ENCODE measurements around the gene KCNIP3. TPM values are rescaled to one million over a fixed set of nuclear protein-coding genes. Genes with fewer than 3 reads are reported as not detected.

The KCNIP3 gene
- total and polyA plus RNA-seq, 9 of the 15 experiments (the other 6 are each of a cell fraction or from before 2014, with no cell fraction given) = 0.04 TPM; not detected in 8

DNA sequence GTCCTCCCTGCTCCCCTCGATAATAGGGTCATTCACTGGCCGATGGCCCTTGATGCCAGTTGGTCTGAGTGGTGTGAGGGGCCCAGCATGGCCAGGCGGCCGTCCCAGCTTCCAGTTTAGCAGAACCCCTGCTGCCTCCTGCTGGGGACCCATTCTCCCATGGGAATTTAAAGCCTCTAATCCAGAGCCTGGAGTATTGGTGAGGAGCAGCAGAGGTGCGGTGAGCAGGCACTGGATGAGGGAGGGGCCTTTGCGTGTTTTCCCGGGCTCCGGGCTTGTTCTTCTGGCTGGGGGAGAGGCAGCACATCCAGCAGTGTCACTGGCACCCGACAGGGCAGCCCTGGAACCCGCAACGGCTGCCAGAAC is 17.4 kb downstream of the KCNIP3 start (continued):
- no peak for TF ChIP-seq KLF6 (CRISPR knock-in tag; IDR thresholded peaks at IDR 0.05; ENCODE audit: borderline replicate concordance)
- TF ChIP-seq TAF7 (tag; IDR thresholded peaks at IDR 0.05) = no peak
- no peak for TF ChIP-seq HDGF (IDR thresholded peaks at IDR 0.05)
- no peak for TF ChIP-seq CBX5 (IDR thresholded peaks at IDR 0.05; ENCODE audit: borderline replicate concordance, low read depth)
- TF ChIP-seq, protein P1, sequence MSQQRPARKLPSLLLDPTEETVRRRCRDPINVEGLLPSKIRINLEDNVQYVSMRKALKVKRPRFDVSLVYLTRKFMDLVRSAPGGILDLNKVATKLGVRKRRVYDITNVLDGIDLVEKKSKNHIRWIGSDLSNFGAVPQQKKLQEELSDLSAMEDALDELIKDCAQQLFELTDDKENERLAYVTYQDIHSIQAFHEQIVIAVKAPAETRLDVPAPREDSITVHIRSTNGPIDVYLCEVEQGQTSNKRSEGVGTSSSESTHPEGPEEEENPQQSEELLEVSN (IDR thresholded peaks at IDR 0.05; ENCODE audit: borderline replicate concordance in 1 of 2, extremely low read depth in 1 of 2, insufficient read depth in 1 of 2, insufficient read length in 1 of 2, low read depth in 1 of 2, low read length in 1 of 2, poor library complexity in 1 of 2, severe bottlenecking in 1 of 2) = no peak
- no peak for TF ChIP-seq ZC3H8 (IDR thresholded peaks at IDR 0.05)
- TF ChIP-seq, protein P2, sequence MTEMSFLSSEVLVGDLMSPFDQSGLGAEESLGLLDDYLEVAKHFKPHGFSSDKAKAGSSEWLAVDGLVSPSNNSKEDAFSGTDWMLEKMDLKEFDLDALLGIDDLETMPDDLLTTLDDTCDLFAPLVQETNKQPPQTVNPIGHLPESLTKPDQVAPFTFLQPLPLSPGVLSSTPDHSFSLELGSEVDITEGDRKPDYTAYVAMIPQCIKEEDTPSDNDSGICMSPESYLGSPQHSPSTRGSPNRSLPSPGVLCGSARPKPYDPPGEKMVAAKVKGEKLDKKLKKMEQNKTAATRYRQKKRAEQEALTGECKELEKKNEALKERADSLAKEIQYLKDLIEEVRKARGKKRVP (CRISPR knock-in tag; IDR thresholded peaks at IDR 0.05) = no peak

DNA sequence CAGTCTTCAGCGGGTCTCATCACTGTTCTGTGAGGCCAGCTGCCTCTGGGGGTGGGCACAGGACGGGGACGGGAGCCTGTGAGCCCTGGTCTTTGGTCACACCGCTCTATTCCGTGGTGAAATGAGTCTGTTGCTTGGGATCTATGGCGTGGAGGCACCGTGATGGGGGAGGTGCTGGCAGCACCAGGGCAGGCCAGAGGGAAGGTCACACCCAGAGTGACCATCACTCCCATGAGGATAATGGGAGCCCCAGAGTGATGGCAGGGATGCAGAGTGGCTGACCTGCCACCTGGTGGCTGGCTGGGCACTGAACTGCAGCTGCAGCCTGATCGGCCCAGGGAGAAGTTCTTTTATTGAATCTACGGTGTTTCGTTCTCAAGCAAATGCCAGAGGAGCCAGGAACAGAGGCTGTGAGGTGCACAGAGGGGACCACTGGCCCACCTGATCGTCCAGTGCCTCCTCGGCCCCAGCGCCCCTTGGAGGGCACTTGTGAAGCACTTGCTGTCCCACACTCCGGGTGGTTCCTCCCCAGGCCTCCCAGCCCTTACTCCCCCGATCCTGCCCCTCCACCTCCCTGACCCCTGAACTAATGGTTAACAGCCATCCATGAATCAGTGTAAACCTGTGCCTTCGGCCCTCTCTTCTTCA is 17.9 kb downstream of the KCNIP3 start:
- Histone ChIP-seq H3K9me3 (replicated peaks; ENCODE audit: control insufficient read depth, insufficient read depth, low read depth, low read length) (no peaks in the 10 kb centered on the region), H3K27ac (ENCODE audit: extremely low read depth, low read depth, low read length) (no peak overlapping the region), H3K4me2 (ENCODE audit: insufficient read depth, low read length) (no peak overlapping the region), H3K4me1 (replicated peaks in 1 of 2; ENCODE audit: control insufficient read depth in 2 of 2, insufficient read depth in 2 of 2, low read length in 2 of 2) (peaks cover 0 to 5% of the 10 kb centered on the region in 2 experiments; a peak in 1 of 5 replicates), H3K9ac (ENCODE audit: insufficient read depth in 1 of 2, low read depth in 2 of 2, low read length in 2 of 2) (no peak overlapping the region), H2AFZ (ENCODE audit: low read depth, low read length) (no peak overlapping the region), H3K36me3 (ENCODE audit: control insufficient read depth, insufficient read depth, low read length) (no peaks in the 10 kb centered on the region), H4K20me1 (replicated peaks; ENCODE audit: control insufficient read depth, insufficient read depth, low read length) (peaks cover 9% of the 10 kb centered on the region), H3K4me3 (no peak overlapping the region), H3K9me1 (ENCODE audit: control insufficient read depth, insufficient read depth, low read length) (no peaks in the 10 kb centered on the region), H3K79me2 (ENCODE audit: control insufficient read depth, insufficient read depth, low read length) (no peaks in the 10 kb centered on the region), H3K27me3 (ENCODE audit: control insufficient read depth in 2 of 2, insufficient read depth in 2 of 2, low read length in 2 of 2) (peaks cover 6 to 76% of the 10 kb centered on the region in 2 experiments; a peak in 4 of 5 replicates)
- in situ Hi-C loops (cut with MboI) (no loop called here), intact Hi-C loops (cut with micrococcal nuclease) (loop anchor here (1.0 kb wide), 1 partner anchor 84 kb away; no protein-coding TSS in a partner anchor)
- POLR2A ChIA-PET = no interaction called here
- WGBS (ENCODE audit: insufficient coverage, low coverage, missing lambda C conversion rate) = 1% methylated on average over 15 of the region's 16 CpGs
- DNase-seq (ENCODE audit: extremely low read depth in 1 of 4, low spot score in 3 of 4) = peak; percentile 34 to 48 (median 45)
- CTCF ChIA-PET (ENCODE audit: low intra/inter-chr PET ratio) = interaction anchor here (1.1 to 1.4 kb wide), 3 partner anchors 83 to 293 kb away, joined by 3 to 6 read pairs (median 3); no protein-coding TSS in a partner anchor
- BruUV-seq (replicated peaks) = no TSS peak
- FAIRE-seq = no peak
- peak; percentile 79 for ATAC-seq
- TF ChIP-seq RAD21 (CRISPR knock-in tag; conservative IDR thresholded peaks at IDR 0.05 in 1 of 2, IDR thresholded peaks at IDR 0.05 in 1 of 2) = peak; percentile 28 to 65; a peak in 2 of 4 replicates
- TF ChIP-seq, protein P3, sequence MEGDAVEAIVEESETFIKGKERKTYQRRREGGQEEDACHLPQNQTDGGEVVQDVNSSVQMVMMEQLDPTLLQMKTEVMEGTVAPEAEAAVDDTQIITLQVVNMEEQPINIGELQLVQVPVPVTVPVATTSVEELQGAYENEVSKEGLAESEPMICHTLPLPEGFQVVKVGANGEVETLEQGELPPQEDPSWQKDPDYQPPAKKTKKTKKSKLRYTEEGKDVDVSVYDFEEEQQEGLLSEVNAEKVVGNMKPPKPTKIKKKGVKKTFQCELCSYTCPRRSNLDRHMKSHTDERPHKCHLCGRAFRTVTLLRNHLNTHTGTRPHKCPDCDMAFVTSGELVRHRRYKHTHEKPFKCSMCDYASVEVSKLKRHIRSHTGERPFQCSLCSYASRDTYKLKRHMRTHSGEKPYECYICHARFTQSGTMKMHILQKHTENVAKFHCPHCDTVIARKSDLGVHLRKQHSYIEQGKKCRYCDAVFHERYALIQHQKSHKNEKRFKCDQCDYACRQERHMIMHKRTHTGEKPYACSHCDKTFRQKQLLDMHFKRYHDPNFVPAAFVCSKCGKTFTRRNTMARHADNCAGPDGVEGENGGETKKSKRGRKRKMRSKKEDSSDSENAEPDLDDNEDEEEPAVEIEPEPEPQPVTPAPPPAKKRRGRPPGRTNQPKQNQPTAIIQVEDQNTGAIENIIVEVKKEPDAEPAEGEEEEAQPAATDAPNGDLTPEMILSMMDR (IDR thresholded peaks at IDR 0.05 in 2 of 3, conservative IDR thresholded peaks at IDR 0.05 in 1 of 3; ENCODE audit: insufficient read depth in 2 of 3, low read depth in 1 of 3, low read length in 3 of 3) = peak; percentile 60 to 66 (median 62)
- no peak for TF ChIP-seq LCOR (CRISPR knock-in tag; IDR thresholded peaks at IDR 0.05)

All from K562 (cell line).